Neuronal stem cell (in vitro differentiated cells): ENCODE data around the gene CNIH3.
A peak's percentile ranks its signal among the peaks of the same experiment; 100 is the strongest.

ENCODE experiments used
- DNase-seq: peaks from one replicate; pipeline ENCODE4 v3.0.0-alpha.2; 2013; ENCODE audit warnings: low spot score
- H2AFZ ChIP-seq: one replicate; pipeline ENCODE4 v1.6.1; 2013; ENCODE audit warnings: mild to moderate bottlenecking, low read length, inconsistent platforms
- H2AK5ac ChIP-seq: 2 replicates; pipeline ENCODE4 v1.6.1; 2013; ENCODE audit warnings: low read depth, mild to moderate bottlenecking, inconsistent platforms, low read length, moderate library complexity, mixed read lengths
- H2BK120ac ChIP-seq: 2 replicates; pipeline ENCODE4 v1.6.1; 2013; ENCODE audit warnings: low read depth, mild to moderate bottlenecking, inconsistent platforms, low read length, moderate library complexity, mixed read lengths
- H2BK12ac ChIP-seq: one replicate; pipeline ENCODE4 v1.6.1; 2013; ENCODE audit warnings: low read length, inconsistent platforms
- H2BK15ac ChIP-seq: 2 replicates; pipeline ENCODE4 v1.6.1; 2013; ENCODE audit warnings: mild to moderate bottlenecking, low read length, inconsistent platforms, mixed read lengths
- H2BK5ac ChIP-seq: one replicate; pipeline ENCODE4 v1.6.1; 2013; ENCODE audit warnings: inconsistent platforms, mild to moderate bottlenecking, low read length, moderate library complexity
- H3K14ac ChIP-seq: one replicate; pipeline ENCODE4 v1.6.1; 2013; ENCODE audit warnings: low read length, inconsistent platforms
- H3K18ac ChIP-seq: 2 replicates; pipeline ENCODE4 v1.6.1; 2013; ENCODE audit warnings: low read length, inconsistent platforms
- H3K23ac ChIP-seq: 2 replicates; pipeline ENCODE4 v1.6.1; 2013; ENCODE audit warnings: low read depth, mild to moderate bottlenecking, mixed read lengths, low read length, inconsistent platforms; ENCODE audit not compliant: poor library complexity
- H3K27ac ChIP-seq: replicated peaks from 3 replicates; pipeline ENCODE4 v1.5.1; 2013; ENCODE audit warnings: low read length, inconsistent platforms
- H3K27me3 ChIP-seq, 3 experiments: 2 replicates each; pipeline ENCODE4 v1.6.1; 2013; ENCODE audit warnings: low read length in 3 of 3, mild to moderate bottlenecking in 2 of 3, inconsistent platforms in 1 of 3, low read depth in 1 of 3, mixed read lengths in 1 of 3, moderate library complexity in 1 of 3; ENCODE audit not compliant: control insufficient read depth in 3 of 3, insufficient read depth in 3 of 3
- H3K36me3 ChIP-seq, 2 donors: replicated peaks in 1 of 2; 2 replicates each; pipeline ENCODE4 v1.6.1; 2013; ENCODE audit warnings: low read length in 2 of 2; ENCODE audit not compliant: control insufficient read depth in 2 of 2, insufficient read depth in 2 of 2
- H3K4ac ChIP-seq: 2 replicates; pipeline ENCODE4 v1.6.1; 2013; ENCODE audit warnings: inconsistent platforms, mild to moderate bottlenecking, low read length, moderate library complexity
- H3K4me1 ChIP-seq, 2 donors: 1 replicate in 1 of 2; 2 replicates in 1 of 2; pipeline ENCODE4 v1.6.1; 2013; ENCODE audit warnings: low read length in 2 of 2, low read depth in 1 of 2; ENCODE audit not compliant: control insufficient read depth in 2 of 2, insufficient read depth in 1 of 2
- H3K4me2 ChIP-seq: one replicate; pipeline ENCODE4 v1.6.1; 2013; ENCODE audit warnings: mild to moderate bottlenecking, low read length, inconsistent platforms; ENCODE audit not compliant: insufficient read depth, poor library complexity, severe bottlenecking
- H3K4me3 ChIP-seq, 2 donors: 2 replicates each; pipeline ENCODE4 v1.5.1; 2013; ENCODE audit warnings: low read length in 2 of 2, mild to moderate bottlenecking in 2 of 2, inconsistent platforms in 1 of 2, moderate library complexity in 1 of 2
- H3K79me1 ChIP-seq: one replicate; pipeline ENCODE4 v1.6.1; 2013; ENCODE audit warnings: low read depth, mild to moderate bottlenecking, inconsistent platforms, low read length, moderate library complexity
- H3K9ac ChIP-seq: one replicate; pipeline ENCODE4 v1.6.1; 2013; ENCODE audit warnings: mild to moderate bottlenecking, low read depth, low read length, inconsistent platforms; ENCODE audit not compliant: poor library complexity
- H3K9me3 ChIP-seq, 2 donors: replicated peaks in 1 of 2; 2 replicates each; pipeline versions ENCODE3 to v1.6.1; 2013; ENCODE audit warnings: low read length in 2 of 2, mild to moderate bottlenecking in 2 of 2, inconsistent platforms in 1 of 2, low read depth in 1 of 2, mixed read lengths in 1 of 2, moderate library complexity in 1 of 2; ENCODE audit not compliant: control insufficient read depth in 2 of 2, insufficient read depth in 1 of 2
- H4K8ac ChIP-seq: one replicate; pipeline ENCODE4 v1.6.1; 2013; ENCODE audit warnings: low read depth, mild to moderate bottlenecking, inconsistent platforms, low read length, moderate library complexity
- H4K91ac ChIP-seq: one replicate; pipeline ENCODE4 v1.6.1; 2013; ENCODE audit warnings: low read length, low read depth, mild to moderate bottlenecking, inconsistent platforms; ENCODE audit not compliant: poor library complexity
- WGBS, 2 donors: extraction: QIAGEN DNeasy Blood & Tissue Kit; methylation state at CpG; one replicate each; pipeline ENCODE4 v1.1.7; 2013; ENCODE audit warnings: missing lambda C conversion rate in 2 of 2, mixed read lengths in 1 of 2; ENCODE audit not compliant: insufficient read length in 2 of 2, insufficient replicate concordance in 1 of 2; ENCODE audit errors: extremely low coverage in 2 of 2; 5-methylcytosine and 5-hydroxymethylcytosine counted together

CNIH3 gene

DNA sequence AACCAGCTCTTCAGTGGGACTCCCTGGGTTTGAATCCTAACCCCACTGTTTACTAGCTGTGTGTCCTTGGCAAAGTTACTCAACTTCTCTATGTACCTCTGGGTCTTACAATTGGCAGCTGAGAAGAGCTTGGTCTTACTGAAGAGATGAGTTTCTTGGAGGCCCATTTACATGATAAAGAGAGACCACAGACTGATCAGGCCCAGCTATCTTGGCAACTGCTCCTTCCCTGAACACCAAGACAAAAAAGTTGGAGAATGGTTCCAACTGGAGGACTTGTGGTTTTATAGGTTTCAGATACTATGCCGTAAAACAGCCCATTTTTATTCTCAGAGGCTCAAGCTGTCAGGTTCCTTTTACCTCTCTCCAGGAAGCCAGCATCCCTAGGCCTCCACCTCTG, 24.8 kb upstream of the CNIH3 start:
- Histone ChIP-seq H3K23ac (no peak overlapping the region), H3K27ac (no peak overlapping the region), H2BK15ac (no peak overlapping the region), H3K27me3 (no peaks in the 10 kb centered on the region), H3K4me1 (peaks cover 0 to 1% of the 10 kb centered on the region in 2 donors), H3K9ac (no peak overlapping the region), H3K4me2 (no peak overlapping the region), H3K36me3 (no peaks in the 10 kb centered on the region), H4K8ac (no peak overlapping the region), H2BK12ac (no peak overlapping the region), H3K4me3 (no peak overlapping the region), H3K18ac (no peak overlapping the region), H3K14ac (no peak overlapping the region), H2AFZ (no peak overlapping the region), H2AK5ac (no peak overlapping the region), H4K91ac (no peak overlapping the region), H3K4ac (no peak overlapping the region), H2BK120ac (no peak overlapping the region), H3K9me3 (no peaks in the 10 kb centered on the region), H3K79me1 (no peaks in the 10 kb centered on the region), H2BK5ac (no peak overlapping the region)
- no peak for DNase-seq
- no CpG with 5 or more reads among the region's 1 CpG for WGBS, 2 donors

DNA sequence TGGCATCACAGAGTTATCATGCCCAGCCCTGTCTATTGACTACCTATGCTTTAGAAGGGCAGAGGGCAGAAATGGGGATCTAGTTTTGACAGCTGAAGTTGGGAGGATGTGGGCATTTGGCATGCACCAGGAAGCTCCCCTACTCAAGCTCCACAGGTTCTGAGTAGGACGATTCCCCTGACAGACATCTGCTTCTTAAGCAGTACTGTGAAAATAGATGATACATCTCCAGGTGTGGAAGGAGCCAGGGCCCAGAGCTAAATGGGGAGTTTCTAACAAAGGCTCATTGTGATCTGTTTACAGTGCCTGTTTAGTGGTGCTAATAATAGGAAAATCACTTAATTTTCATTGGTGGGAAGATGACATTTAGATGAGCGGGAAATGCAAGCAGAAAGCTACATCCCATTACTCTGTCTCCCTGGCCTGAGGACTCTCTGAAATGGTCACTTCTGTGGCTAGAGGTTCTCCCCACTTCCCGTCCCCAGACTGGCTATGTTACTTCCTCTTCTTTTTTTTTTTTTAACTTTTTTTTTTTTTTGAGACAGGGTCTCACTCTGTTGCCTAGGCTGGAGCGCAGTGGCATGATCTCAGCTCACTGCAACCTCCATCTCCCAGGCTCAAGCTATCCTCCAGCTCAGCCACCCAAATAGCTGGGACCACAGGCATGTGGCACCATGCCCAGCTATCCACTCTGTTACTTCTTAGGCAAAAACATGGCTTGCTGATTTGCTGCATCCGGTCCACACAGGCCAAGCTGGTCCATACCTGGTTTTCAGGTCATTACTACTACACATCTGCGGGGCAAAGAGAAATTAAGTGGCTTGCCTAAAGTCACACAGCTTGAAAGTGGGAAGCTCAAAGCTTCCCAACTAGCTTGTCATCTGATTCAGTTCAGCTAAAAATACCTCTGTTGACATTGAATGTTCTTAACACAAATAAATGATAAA, 23.2 kb upstream of the CNIH3 start:
- Histone ChIP-seq H3K23ac (no peak overlapping the region), H3K27me3 (no peaks in the 10 kb centered on the region), H4K91ac (peak overlapping the region; percentile 39), H2BK5ac (no peak overlapping the region), H3K9me3 (no peaks in the 10 kb centered on the region), H2BK12ac (no peak overlapping the region), H2AFZ (no peak overlapping the region), H3K4me1 (peaks cover 0 to 1% of the 10 kb centered on the region in 2 donors), H2BK15ac (no peak overlapping the region), H3K79me1 (no peaks in the 10 kb centered on the region), H3K36me3 (no peaks in the 10 kb centered on the region), H2BK120ac (no peak overlapping the region), H4K8ac (no peak overlapping the region), H3K14ac (no peak overlapping the region), H3K18ac (no peak overlapping the region), H3K4me3 (no peak overlapping the region), H3K9ac (no peak overlapping the region), H2AK5ac (no peak overlapping the region), H3K4me2 (no peak overlapping the region), H3K27ac (no peak overlapping the region), H3K4ac (no peak overlapping the region)
- DNase-seq, result no peak
- no CpG with 5 or more reads among the region's 6 CpGs for WGBS, 2 donors

DNA sequence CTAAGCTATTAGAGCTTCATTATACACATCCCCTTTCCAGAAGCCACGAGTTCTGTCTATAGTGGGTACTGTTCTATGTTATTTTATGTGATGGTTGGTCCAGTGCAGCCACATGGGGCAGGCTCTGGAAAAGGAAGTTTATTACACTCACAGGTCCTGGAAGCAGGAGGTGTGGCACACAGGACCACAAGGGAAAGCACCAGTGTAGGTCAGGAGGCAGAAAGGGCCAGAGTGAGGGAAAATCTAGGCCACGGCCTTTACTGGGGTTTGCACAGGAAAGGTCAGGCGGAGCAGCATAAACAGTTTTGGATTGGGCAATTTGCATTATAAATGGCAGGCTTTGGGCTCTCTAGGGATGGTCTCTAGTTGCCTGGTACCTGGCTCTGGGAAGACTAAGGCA, 21.8 kb upstream of the CNIH3 start:
- no peak overlapping the region for H3K14ac ChIP-seq
- H2BK12ac ChIP-seq, result no peak overlapping the region
- H2BK5ac ChIP-seq, result no peak overlapping the region
- no peak overlapping the region for H3K23ac ChIP-seq
- no peaks in the 10 kb centered on the region for H3K36me3 ChIP-seq
- no CpG with 5 or more reads among the region's 3 CpGs for whole genome bisulfite sequencing, 2 donors
- H4K91ac ChIP-seq, result no peak overlapping the region
- H2AK5ac ChIP-seq, result no peak overlapping the region
- H3K79me1 ChIP-seq, result no peaks in the 10 kb centered on the region
- no peaks in the 10 kb centered on the region for H3K9me3 ChIP-seq
- no peaks in the 10 kb centered on the region for H3K27me3 ChIP-seq
- no peaks in the 10 kb centered on the region for H3K4me1 ChIP-seq
- no peak overlapping the region for H4K8ac ChIP-seq
- no peak overlapping the region for H2BK120ac ChIP-seq
- H3K4ac ChIP-seq, result no peak overlapping the region
- no peak overlapping the region for H3K9ac ChIP-seq
- DNase-seq, result no peak
- no peak overlapping the region for H2BK15ac ChIP-seq
- H3K4me2 ChIP-seq, result no peak overlapping the region
- no peak overlapping the region for H2AFZ ChIP-seq
- no peak overlapping the region for H3K27ac ChIP-seq
- no peak overlapping the region for H3K4me3 ChIP-seq
- no peak overlapping the region for H3K18ac ChIP-seq

DNA sequence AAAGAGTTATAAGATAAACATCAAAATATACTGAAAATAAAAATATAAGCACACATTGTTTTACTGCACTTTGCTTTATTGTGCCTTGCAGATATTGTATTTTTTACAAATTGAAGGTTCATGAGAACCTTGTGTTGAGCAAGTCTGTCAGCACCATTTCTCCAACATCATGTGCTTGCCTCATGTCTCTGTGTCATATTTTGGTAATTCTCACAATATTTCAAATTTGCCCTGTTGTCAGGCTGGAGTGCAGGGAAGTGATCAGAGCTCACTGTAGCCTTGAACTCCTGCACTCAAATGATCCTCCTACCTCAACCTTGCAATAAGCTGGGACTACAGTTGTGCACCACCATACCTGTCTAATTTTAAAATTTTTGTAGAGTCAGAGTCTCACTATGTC, 21.3 kb upstream of the CNIH3 start:
- no peaks in the 10 kb centered on the region for H3K36me3 ChIP-seq
- H3K79me1 ChIP-seq, result no peaks in the 10 kb centered on the region
- no peak overlapping the region for H3K9ac ChIP-seq
- no peak overlapping the region for H3K4ac ChIP-seq
- H3K4me1 ChIP-seq, result no peaks in the 10 kb centered on the region
- H3K18ac ChIP-seq, result no peak overlapping the region
- no peak overlapping the region for H3K14ac ChIP-seq
- no peak overlapping the region for H2AK5ac ChIP-seq
- DNase-seq, result no peak
- no peak overlapping the region for H3K27ac ChIP-seq
- H3K27me3 ChIP-seq, result no peaks in the 10 kb centered on the region
- no peak overlapping the region for H2AFZ ChIP-seq
- no peak overlapping the region for H3K23ac ChIP-seq
- H2BK120ac ChIP-seq, result no peak overlapping the region
- no peak overlapping the region for H4K91ac ChIP-seq
- no peak overlapping the region for H3K4me3 ChIP-seq
- no peak overlapping the region for H2BK15ac ChIP-seq
- H3K9me3 ChIP-seq, result no peaks in the 10 kb centered on the region
- no peak overlapping the region for H3K4me2 ChIP-seq
- H4K8ac ChIP-seq, result no peak overlapping the region
- no peak overlapping the region for H2BK5ac ChIP-seq
- H2BK12ac ChIP-seq, result no peak overlapping the region
